Left hindlimb (tissue), 1 donor: Measurements from ENCODE around the gene ARMC9.

ENCODE experiments used
- DNase-seq: peaks from one replicate; pipeline ENCODE4 v3.0.0-alpha.2; 2018

Gene ARMC9

GRCh38 chr2:231321021-231321420 is 122.6 kb downstream of the ARMC9 start:
- no peak for DNase-seq

- DNase-seq = no peak
Observed at GRCh38 chr2:231321556-231322334, 123.3 kb downstream of the ARMC9 start.

GRCh38 chr2:231323316-231323715 is 124.9 kb downstream of the ARMC9 start:
- no peak for DNase-seq

GRCh38 chr2:231325826-231326225 is 127.4 kb downstream of the ARMC9 start:
- DNase-seq = no peak

GRCh38 chr2:231326404-231326803 is 128.0 kb downstream of the ARMC9 start:
- no peak for DNase-seq

GRCh38 chr2:231330311-231330710 is 131.9 kb downstream of the ARMC9 start:
- no peak for DNase-seq

GRCh38 chr2:231331533-231331932 is 133.1 kb downstream of the ARMC9 start:
- DNase-seq = no peak

- no peak for DNase-seq
Observed at GRCh38 chr2:231332388-231332787, 134.0 kb downstream of the ARMC9 start.

GRCh38 chr2:231332872-231333500 is 134.6 kb downstream of the ARMC9 start:
- no peak for DNase-seq

- no peak for DNase-seq
Observed at GRCh38 chr2:231334179-231334930, 135.9 kb downstream of the ARMC9 start.

GRCh38 chr2:231334981-231335380 is 136.6 kb downstream of the ARMC9 start:
- DNase-seq = no peak

- no peak for DNase-seq
Observed at GRCh38 chr2:231335591-231335990, 137.2 kb downstream of the ARMC9 start.

GRCh38 chr2:231336236-231336635 is 137.8 kb downstream of the ARMC9 start:
- no peak for DNase-seq

GRCh38 chr2:231336700-231337099 is 138.3 kb downstream of the ARMC9 start:
- DNase-seq = no peak

- no peak for DNase-seq
Observed at GRCh38 chr2:231337807-231338759, 139.7 kb downstream of the ARMC9 start.

- no peak for DNase-seq
Observed at GRCh38 chr2:231339316-231339715, 140.9 kb downstream of the ARMC9 start.

- DNase-seq = no peak
Observed at GRCh38 chr2:231341100-231341499, 142.7 kb downstream of the ARMC9 start.

- DNase-seq = no peak
Observed at GRCh38 chr2:231342061-231342711, 143.8 kb downstream of the ARMC9 start.

GRCh38 chr2:231343006-231343710 is 144.7 kb downstream of the ARMC9 start:
- DNase-seq = no peak

GRCh38 chr2:231343988-231344387 is 145.6 kb downstream of the ARMC9 start:
- no peak for DNase-seq

GRCh38 chr2:231344851-231345250 is 146.4 kb downstream of the ARMC9 start:
- DNase-seq = no peak
